Hepatocyte (in vitro differentiated cells): ENCODE results near the gene MTPN.

Experiments used
- CTCF ChIP-seq: fragments of 200-600 bp; sonication (generic); IDR thresholded peaks from 2 replicates; pipeline ENCODE4 v1.5.1; 2016; ENCODE audit warnings: antibody characterized with exemption, mild to moderate bottlenecking; ENCODE audit not compliant: poor library complexity
- EZH2 ChIP-seq: fragments of 200-600 bp; sonication (generic); IDR thresholded peaks from 2 replicates; pipeline ENCODE4 v1.6.1; 2016; ENCODE audit warnings: antibody characterized with exemption, mild to moderate bottlenecking, borderline replicate concordance

- TF ChIP-seq CTCF (no peak), EZH2 (no peak)
These were observed 43.4 kb upstream of the MTPN start for GRCh38 chr7:136020556-136020955.
